GM23338 (cell line): ENCODE measurements around the gene AJM1. TPM values are rescaled to one million over a fixed set of nuclear protein-coding genes. Genes with fewer than 3 reads are reported as not detected.

ENCODE experiments used
- ATAC-seq: fragments of 200-7000 bp; cut with Tn5 transposase; 3 replicates; pipeline ENCODE4 v1.9.1; 2020
- DNase-seq: peaks from one replicate; pipeline ENCODE4 v3.0.0-alpha.2; 2015; ENCODE audit warnings: low spot score
- H2AFZ ChIP-seq: fragments of 200-600 bp; sonication (generic); 2 replicates; pipeline ENCODE4 v1.8.0; 2016; ENCODE audit warnings: antibody characterized with exemption, mild to moderate bottlenecking, moderate library complexity
- H3F3A ChIP-seq: fragments of 200-600 bp; sonication (generic); replicated peaks from 2 replicates; pipeline ENCODE4 v1.8.0; 2017; ENCODE audit warnings: antibody characterized with exemption, mixed run types, low read depth
- H3K27ac ChIP-seq: fragments of 200-600 bp; sonication (generic); 2 replicates; pipeline ENCODE4 v1.6.1; 2016; ENCODE audit warnings: low read depth
- H3K27me3 ChIP-seq: fragments of 200-600 bp; sonication (generic); 2 replicates; pipeline ENCODE4 v1.8.0; 2016; ENCODE audit warnings: mild to moderate bottlenecking, mixed run types, moderate library complexity; ENCODE audit not compliant: insufficient read depth
- H3K36me3 ChIP-seq: fragments of 200-600 bp; sonication (generic); 2 replicates; pipeline ENCODE4 v1.8.0; 2016; ENCODE audit warnings: mild to moderate bottlenecking; ENCODE audit not compliant: insufficient read depth
- H3K4me1 ChIP-seq: fragments of 200-600 bp; sonication (generic); 2 replicates; pipeline ENCODE4 v1.8.0; 2016; ENCODE audit warnings: mild to moderate bottlenecking, moderate library complexity; ENCODE audit not compliant: insufficient read depth
- H3K4me2 ChIP-seq: fragments of 200-600 bp; sonication (generic); 2 replicates; pipeline ENCODE4 v1.7.1; 2017; ENCODE audit warnings: mixed run types
- H3K4me3 ChIP-seq: fragments of 200-600 bp; sonication (generic); 2 replicates; pipeline ENCODE4 v1.6.1; 2016; ENCODE audit warnings: mixed run types
- H3K79me2 ChIP-seq: fragments of 200-600 bp; sonication (generic); replicated peaks from 2 replicates; pipeline ENCODE4 v1.8.0; 2017; ENCODE audit warnings: mild to moderate bottlenecking; ENCODE audit not compliant: insufficient read depth
- H3K9me2 ChIP-seq: fragments of 200-600 bp; sonication (generic); 2 replicates; pipeline ENCODE4 v1.8.0; 2017; ENCODE audit not compliant: insufficient read depth
- H4K20me1 ChIP-seq: fragments of 200-600 bp; sonication (generic); replicated peaks from 2 replicates; pipeline ENCODE4 v1.8.0; 2017; ENCODE audit warnings: mild to moderate bottlenecking; ENCODE audit not compliant: insufficient read depth
- H3K27ac Mint-ChIP-seq: 2 replicates; pipeline ENCODE4 v1.8.0; 2020; ENCODE audit warnings: inconsistent platforms, mild to moderate bottlenecking, moderate library complexity, mixed read lengths
- H3K27me3 Mint-ChIP-seq: 3 replicates; pipeline ENCODE4 v1.8.0; 2022; ENCODE audit warnings: low read depth, mild to moderate bottlenecking, moderate library complexity, mixed read lengths, inconsistent platforms; ENCODE audit not compliant: insufficient read depth, poor library complexity
- H3K36me3 Mint-ChIP-seq: 3 replicates; pipeline ENCODE4 v1.8.0; 2021; ENCODE audit warnings: low read depth, mild to moderate bottlenecking, inconsistent platforms, moderate library complexity, mixed read lengths
- H3K4me1 Mint-ChIP-seq: 3 replicates; pipeline ENCODE4 v1.8.0; 2020; ENCODE audit warnings: mild to moderate bottlenecking, inconsistent platforms, mixed read lengths
- H3K4me3 Mint-ChIP-seq: 3 replicates; pipeline ENCODE4 v1.8.0; 2021; ENCODE audit warnings: moderate library complexity, mild to moderate bottlenecking, inconsistent platforms, mixed read lengths
- H3K9me3 Mint-ChIP-seq: 3 replicates; pipeline ENCODE4 v1.8.0; 2020; ENCODE audit warnings: moderate library complexity, mild to moderate bottlenecking, inconsistent platforms, mixed read lengths
- CREB1 ChIP-seq: fragments of 250-450 bp; sonication (Bioruptor Pico); IDR thresholded peaks from 2 replicates; pipeline ENCODE4 v1.5.0; 2020; ENCODE audit warnings: low read depth, mild to moderate bottlenecking, moderate library complexity
- EZH2 ChIP-seq: fragments of 200-600 bp; sonication (generic); IDR thresholded peaks from one replicate; pipeline ENCODE4 v1.8.0; 2017; ENCODE audit warnings: antibody characterized with exemption, mild to moderate bottlenecking, low read depth; ENCODE audit not compliant: unreplicated experiment
- EZH2phosphoT487 ChIP-seq: fragments of 200-600 bp; sonication (generic); IDR thresholded peaks from one replicate; pipeline ENCODE4 v1.8.1; 2018; ENCODE audit warnings: antibody characterized with exemption; ENCODE audit not compliant: unreplicated experiment
- POLR2AphosphoS5 ChIP-seq: IDR thresholded peaks from 2 replicates; pipeline ENCODE4 v1.6.1; 2016; ENCODE audit warnings: antibody characterized with exemption, low read depth
- STAT1 ChIP-seq: IDR thresholded peaks from one replicate; pipeline ENCODE4 v1.6.1; 2016; ENCODE audit warnings: antibody characterized with exemption; ENCODE audit not compliant: unreplicated experiment
- ZNF114 ChIP-seq: fragments of 250-450 bp; sonication (Bioruptor Pico); IDR thresholded peaks from 2 replicates; pipeline ENCODE4 v1.5.0; 2020; ENCODE audit warnings: mild to moderate bottlenecking, moderate library complexity
- ZNF462 ChIP-seq: fragments of 250-450 bp; sonication (Bioruptor Pico); IDR thresholded peaks from 2 replicates; pipeline ENCODE4 v1.5.0; 2020; ENCODE audit warnings: mild to moderate bottlenecking, moderate library complexity
- polyA plus RNA-seq: library from polyadenylated mRNA; unstranded; fragments of >200 nt; fragmentation: Nextera tagmentation; extraction: Ambion mirVana; gene quantifications from 2 replicates; pipeline ENCODE4 v1.2.1, GENCODE V29; 2016
- total RNA-seq: library from RNA; depleted of rRNA; stranded (reverse); fragments of >200 nt; shearing (Covaris generic); gene quantifications from 2 replicates; pipeline ENCODE4 v1.2.3, GENCODE V29; 2014

The AJM1 gene
- total and polyA plus RNA-seq, 2 experiments from 2014 or later = 0.36 to 0.49 TPM

DNA sequence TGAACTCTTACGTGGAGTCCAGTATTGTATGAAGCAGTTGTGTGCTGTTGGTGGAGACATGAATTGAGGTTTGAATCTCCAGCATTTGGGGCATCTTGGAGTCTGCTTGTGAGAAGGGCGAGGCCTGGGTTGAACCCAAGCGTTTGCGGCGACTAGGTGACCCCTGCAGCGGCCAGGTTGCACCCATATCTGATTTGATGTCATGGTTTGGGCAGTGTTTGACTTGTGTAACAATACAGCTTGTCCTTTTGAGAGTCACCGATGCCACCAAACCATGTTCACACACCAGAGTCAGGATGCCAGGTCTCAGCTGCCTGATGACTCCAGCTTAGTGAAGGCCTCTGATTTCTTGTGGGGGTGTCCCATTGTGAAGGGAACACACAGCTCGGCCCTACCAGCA, 46.2 kb downstream of the AJM1 start:
- H3K27me3 Mint-ChIP-seq = peaks cover 17% of the 10 kb centered on the region
- Histone ChIP-seq H3K79me2 (peaks cover 66% of the 10 kb centered on the region), H3K4me1 (peaks cover 7% of the 10 kb centered on the region), H3K36me3 (no peaks in the 10 kb centered on the region), H3F3A (no peaks in the 10 kb centered on the region), H3K27me3 (no peaks in the 10 kb centered on the region), H4K20me1 (peaks cover 47% of the 10 kb centered on the region), H2AFZ (no peak overlapping the region), H3K27ac (no peak overlapping the region), H3K4me3 (no peak overlapping the region), H3K4me2 (no peak overlapping the region), H3K9me2 (no peaks in the 10 kb centered on the region)
- DNase-seq = no peak
- ATAC-seq = no peak
- no peaks in the 10 kb centered on the region for H3K9me3 Mint-ChIP-seq
- peaks cover 7% of the 10 kb centered on the region; the same call in 2 of the 3 replicates for H3K4me1 Mint-ChIP-seq
- no peak overlapping the region for H3K27ac Mint-ChIP-seq
- H3K36me3 Mint-ChIP-seq = peaks cover 2% of the 10 kb centered on the region; the same call in 1 of the 3 replicates
- H3K4me3 Mint-ChIP-seq = no peak overlapping the region
- TF ChIP-seq EZH2 (no peak), STAT1 (no peak), EZH2phosphoT487 (no peak), ZNF462 (CRISPR knock-in tag) (no peak), CREB1 (CRISPR knock-in tag) (no peak), ZNF114 (no peak)

DNA sequence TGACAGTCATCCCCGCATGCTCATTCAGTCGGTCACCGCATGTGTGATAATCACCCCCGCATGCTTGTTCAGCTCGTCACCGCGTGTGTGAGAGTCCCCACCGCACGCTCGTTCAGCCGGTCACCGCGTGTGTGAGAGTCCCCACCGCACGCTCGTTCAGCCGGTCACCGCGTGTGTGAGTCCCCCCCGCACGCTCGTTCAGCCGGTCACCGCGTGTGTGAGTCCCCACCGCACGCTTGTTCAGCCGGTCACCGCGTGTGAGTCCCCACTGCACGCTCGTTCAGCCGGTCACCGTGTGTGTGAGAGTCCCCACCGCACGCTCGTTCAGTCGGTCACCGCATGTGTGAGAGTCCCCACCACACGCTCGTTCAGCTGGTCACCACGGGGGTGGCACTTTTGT, 47.6 kb downstream of the AJM1 start:
- Histone ChIP-seq H4K20me1 (peaks cover 52% of the 10 kb centered on the region), H2AFZ (no peak overlapping the region), H3K4me3 (no peak overlapping the region), H3K79me2 (peaks cover 77% of the 10 kb centered on the region), H3K4me1 (peaks cover 7% of the 10 kb centered on the region), H3F3A (no peaks in the 10 kb centered on the region), H3K36me3 (no peaks in the 10 kb centered on the region), H3K9me2 (no peaks in the 10 kb centered on the region), H3K27me3 (no peaks in the 10 kb centered on the region), H3K27ac (no peak overlapping the region), H3K4me2 (no peak overlapping the region)
- Mint-ChIP-seq H3K9me3 (no peaks in the 10 kb centered on the region), H3K27ac (no peak overlapping the region), H3K27me3 (peaks cover 17% of the 10 kb centered on the region), H3K36me3 (peaks cover 10% of the 10 kb centered on the region), H3K4me3 (no peak overlapping the region), H3K4me1 (peaks cover 7% of the 10 kb centered on the region; the same call in 2 of the 3 replicates)
- DNase-seq (no peak), ATAC-seq (no peak)
- TF ChIP-seq ZNF114 = no peak
- TF ChIP-seq POLR2AphosphoS5 = no peak
- no peak for TF ChIP-seq EZH2
- no peak for TF ChIP-seq ZNF462 (CRISPR knock-in tag)
- no peak for TF ChIP-seq STAT1
